HG03280 (cell line): ENCODE results near the gene POMZP3.
"Not testable (repeated sequence)": the region's sequence is repeated elsewhere in the genome, so short reads cannot be mapped to it uniquely, and the experiment has no call there.

Experiments
- ATAC-seq: cut with Tn5 transposase; IDR thresholded peaks from one replicate; pipeline ENCODE4 v1.9.1; 2021; ENCODE audit warnings: mild to moderate bottlenecking, moderate library complexity; ENCODE audit not compliant: unreplicated experiment

POMZP3 gene

GRCh38 chr7:76588586-76588985 lies 38.5 kb downstream of the POMZP3 start:
- ATAC-seq, result not testable (repeated sequence)

GRCh38 chr7:76586585-76587315 lies 40.3 kb downstream of the POMZP3 start:
- not testable (repeated sequence) for ATAC-seq

- not testable (repeated sequence) for ATAC-seq
Measured at GRCh38 chr7:76583636-76584281, 43.3 kb downstream of the POMZP3 start.

- ATAC-seq, result not testable (repeated sequence)
Measured at GRCh38 chr7:76582848-76583631, 44.0 kb downstream of the POMZP3 start.

GRCh38 chr7:76575919-76576655 lies 51.0 kb downstream of the POMZP3 start:
- not testable (repeated sequence) for ATAC-seq

- not testable (repeated sequence) for ATAC-seq
Measured at GRCh38 chr7:76575431-76575830, 51.6 kb downstream of the POMZP3 start.

- ATAC-seq, result not testable (repeated sequence)
Measured at GRCh38 chr7:76572296-76572695, 54.8 kb downstream of the POMZP3 start.

GRCh38 chr7:76570324-76570775 lies 56.7 kb downstream of the POMZP3 start:
- not testable (repeated sequence) for ATAC-seq

- not testable (repeated sequence) for ATAC-seq
Measured at GRCh38 chr7:76568742-76569141, 58.3 kb downstream of the POMZP3 start.

GRCh38 chr7:76567753-76568152 lies 59.3 kb downstream of the POMZP3 start:
- not testable (repeated sequence) for ATAC-seq

GRCh38 chr7:76567311-76567710 lies 59.8 kb downstream of the POMZP3 start:
- ATAC-seq, result not testable (repeated sequence)

GRCh38 chr7:76565001-76565400 lies 62.1 kb downstream of the POMZP3 start:
- not testable (repeated sequence) for ATAC-seq

GRCh38 chr7:76561342-76561741 lies 65.7 kb downstream of the POMZP3 start:
- ATAC-seq, result not testable (repeated sequence)

- not testable (repeated sequence) for ATAC-seq
Measured at GRCh38 chr7:76560157-76560556, 66.9 kb downstream of the POMZP3 start.
